ENCODE measurements around the gene EXPH5.
"Not testable (repeated sequence)": the region's sequence is repeated elsewhere in the genome, so short reads cannot be mapped to it uniquely, and the experiment has no call there.

The EXPH5 gene

GRCh38 chr11:108602818-108603217 lies 9.2 kb upstream of the EXPH5 start:
- not testable (repeated sequence) for H3K27me3 ChIP-seq (ENCODE audit: control insufficient read depth in 2 of 2, insufficient read depth in 2 of 2, low read length in 2 of 2); H3K9ac ChIP-seq (ENCODE audit: low read depth in 1 of 2, low read length in 2 of 2); H3K27ac ChIP-seq (ENCODE audit: low read depth in 2 of 2, low read length in 2 of 2); H3K36me3 ChIP-seq (ENCODE audit: control insufficient read depth in 2 of 2, insufficient read depth in 2 of 2, low read length in 2 of 2); H3K4me1 ChIP-seq (ENCODE audit: control insufficient read depth in 2 of 2, insufficient read depth in 2 of 2, low read length in 2 of 2); H3K9me3 ChIP-seq (ENCODE audit: control insufficient read depth in 2 of 2, low read length in 2 of 2); H3K4me3 ChIP-seq (ENCODE audit: low read length in 2 of 2)

- no peak overlapping the region for H3K4me3 ChIP-seq (ENCODE audit: low read length in 2 of 2)
- no peaks in the 10 kb centered on the region for H3K36me3 ChIP-seq (ENCODE audit: control insufficient read depth in 2 of 2, insufficient read depth in 2 of 2, low read length in 2 of 2)
- no peaks in the 10 kb centered on the region for H3K4me1 ChIP-seq (ENCODE audit: control insufficient read depth in 2 of 2, insufficient read depth in 2 of 2, low read length in 2 of 2)
- no peak overlapping the region for H3K9ac ChIP-seq (ENCODE audit: low read depth in 1 of 2, low read length in 2 of 2)
- no peaks in the 10 kb centered on the region for H3K9me3 ChIP-seq (ENCODE audit: control insufficient read depth in 2 of 2, low read length in 2 of 2)
- H3K27ac ChIP-seq (ENCODE audit: low read depth in 2 of 2, low read length in 2 of 2): no peak overlapping the region
- H3K27me3 ChIP-seq (ENCODE audit: control insufficient read depth in 2 of 2, insufficient read depth in 2 of 2, low read length in 2 of 2): no peaks in the 10 kb centered on the region
These were observed 7.6 kb upstream of the EXPH5 start for GRCh38 chr11:108601150-108601549.

DNA sequence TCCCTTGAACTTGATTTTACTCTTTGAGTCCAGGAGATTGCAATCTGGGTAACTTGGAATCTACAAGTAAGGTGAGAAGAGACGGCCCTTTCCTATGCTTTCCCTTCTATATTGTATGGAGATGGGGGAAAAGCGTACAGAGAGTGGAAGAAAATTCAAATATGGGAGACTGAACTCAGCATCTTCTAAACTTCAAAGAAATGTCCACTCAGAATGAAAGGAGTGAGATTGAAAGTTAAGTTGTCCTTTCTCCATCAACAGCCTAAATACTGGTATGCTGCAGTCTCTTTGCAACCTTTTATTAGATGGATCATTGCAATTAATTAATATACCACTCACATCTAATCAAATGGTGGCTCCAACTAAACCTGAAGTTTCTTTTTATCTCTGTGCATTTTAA lies 6.4 kb upstream of the EXPH5 start:
- Histone ChIP-seq H3K27ac (ENCODE audit: low read depth in 2 of 2, low read length in 2 of 2) (no peak overlapping the region), H3K9ac (ENCODE audit: low read depth in 1 of 2, low read length in 2 of 2) (no peak overlapping the region), H3K36me3 (ENCODE audit: control insufficient read depth in 2 of 2, insufficient read depth in 2 of 2, low read length in 2 of 2) (no peaks in the 10 kb centered on the region), H3K27me3 (ENCODE audit: control insufficient read depth in 2 of 2, insufficient read depth in 2 of 2, low read length in 2 of 2) (no peaks in the 10 kb centered on the region), H3K9me3 (ENCODE audit: control insufficient read depth in 2 of 2, low read length in 2 of 2) (no peaks in the 10 kb centered on the region), H3K4me1 (ENCODE audit: control insufficient read depth in 2 of 2, insufficient read depth in 2 of 2, low read length in 2 of 2) (no peaks in the 10 kb centered on the region), H3K4me3 (ENCODE audit: low read length in 2 of 2) (no peak overlapping the region)

- Histone ChIP-seq H3K4me1 (ENCODE audit: control insufficient read depth in 2 of 2, insufficient read depth in 2 of 2, low read length in 2 of 2) (peaks cover 0 to 5% of the 10 kb centered on the region in 2 donors), H3K9ac (ENCODE audit: low read depth in 1 of 2, low read length in 2 of 2) (no peak overlapping the region), H3K27me3 (ENCODE audit: control insufficient read depth in 2 of 2, insufficient read depth in 2 of 2, low read length in 2 of 2) (no peaks in the 10 kb centered on the region), H3K36me3 (ENCODE audit: control insufficient read depth in 2 of 2, insufficient read depth in 2 of 2, low read length in 2 of 2) (no peaks in the 10 kb centered on the region), H3K4me3 (ENCODE audit: low read length in 2 of 2) (no peak overlapping the region), H3K9me3 (ENCODE audit: control insufficient read depth in 2 of 2, low read length in 2 of 2) (no peaks in the 10 kb centered on the region), H3K27ac (ENCODE audit: low read depth in 2 of 2, low read length in 2 of 2) (no peak overlapping the region)
These were observed 4.3 kb upstream of the EXPH5 start for GRCh38 chr11:108597736-108598355.

- Histone ChIP-seq H3K27ac (ENCODE audit: low read depth in 2 of 2, low read length in 2 of 2) (no peak overlapping the region), H3K9me3 (ENCODE audit: control insufficient read depth in 2 of 2, low read length in 2 of 2) (no peaks in the 10 kb centered on the region), H3K9ac (ENCODE audit: low read depth in 1 of 2, low read length in 2 of 2) (no peak overlapping the region), H3K36me3 (ENCODE audit: control insufficient read depth in 2 of 2, insufficient read depth in 2 of 2, low read length in 2 of 2) (no peaks in the 10 kb centered on the region), H3K4me3 (ENCODE audit: low read length in 2 of 2) (no peak overlapping the region), H3K27me3 (ENCODE audit: control insufficient read depth in 2 of 2, insufficient read depth in 2 of 2, low read length in 2 of 2) (no peaks in the 10 kb centered on the region), H3K4me1 (ENCODE audit: control insufficient read depth in 2 of 2, insufficient read depth in 2 of 2, low read length in 2 of 2) (peaks cover 2 to 8% of the 10 kb centered on the region in 2 donors)
These were observed 3.1 kb upstream of the EXPH5 start for GRCh38 chr11:108596701-108597100.

- peak overlapping the region; percentile 89 to 92 for H3K4me3 ChIP-seq (ENCODE audit: low read length in 2 of 2)
These were observed 411 bp upstream of the EXPH5 start for GRCh38 chr11:108593923-108594434.

DNA sequence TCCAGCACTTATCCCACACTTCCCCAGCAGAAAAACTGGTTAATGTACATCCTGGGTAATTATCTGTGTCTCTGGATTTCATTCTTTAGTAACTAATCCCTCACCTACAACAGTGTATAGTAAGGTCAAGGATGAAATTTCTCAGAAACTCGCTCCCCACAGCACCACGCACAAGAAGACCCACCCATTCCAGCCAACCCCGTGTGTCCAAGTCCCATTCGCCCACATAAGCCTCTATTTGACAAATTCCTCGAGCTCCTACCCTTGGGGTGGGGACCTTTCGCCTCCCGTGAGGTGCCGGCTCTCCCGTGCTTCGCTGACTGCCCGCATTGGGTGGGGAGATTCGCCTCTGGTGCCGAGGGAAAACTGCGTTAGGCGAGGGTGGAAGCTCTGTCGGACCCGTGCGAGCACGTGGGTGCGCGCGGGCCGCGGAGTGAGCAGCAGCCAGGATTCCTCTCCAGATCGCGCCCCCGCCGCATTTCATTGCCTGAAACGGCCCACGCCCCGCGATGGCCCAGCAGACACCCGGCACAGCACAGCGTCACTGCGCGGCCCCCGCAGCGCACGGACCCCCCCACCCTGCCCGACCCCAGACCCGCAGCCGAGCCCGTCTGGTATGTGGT lies 866 bp downstream of the EXPH5 start:
- peak overlapping the region; percentile 91 to 92 for H3K27ac ChIP-seq (ENCODE audit: low read depth in 2 of 2, low read length in 2 of 2)
- no peaks in the 10 kb centered on the region for H3K36me3 ChIP-seq (ENCODE audit: control insufficient read depth in 2 of 2, insufficient read depth in 2 of 2, low read length in 2 of 2)
- no peaks in the 10 kb centered on the region for H3K9me3 ChIP-seq (ENCODE audit: control insufficient read depth in 2 of 2, low read length in 2 of 2)
- H3K4me1 ChIP-seq (ENCODE audit: control insufficient read depth in 2 of 2, insufficient read depth in 2 of 2, low read length in 2 of 2): peaks cover 12 to 17% of the 10 kb centered on the region in 2 donors
- peak overlapping the region; percentile 89 to 92 for H3K4me3 ChIP-seq (ENCODE audit: low read length in 2 of 2)
- no peaks in the 10 kb centered on the region for H3K27me3 ChIP-seq (ENCODE audit: control insufficient read depth in 2 of 2, insufficient read depth in 2 of 2, low read length in 2 of 2)
- H3K9ac ChIP-seq (ENCODE audit: low read depth in 1 of 2, low read length in 2 of 2): peak overlapping the region; percentile 91 to 94

More at GRCh38 chr11:108593923-108594434, 411 bp upstream of the EXPH5 start:
- Histone ChIP-seq H3K9me3 (ENCODE audit: control insufficient read depth in 2 of 2, low read length in 2 of 2) (no peaks in the 10 kb centered on the region), H3K27ac (ENCODE audit: low read depth in 2 of 2, low read length in 2 of 2) (peak overlapping the region; percentile 82 to 83), H3K4me1 (ENCODE audit: control insufficient read depth in 2 of 2, insufficient read depth in 2 of 2, low read length in 2 of 2) (peaks cover 12 to 17% of the 10 kb centered on the region in 2 donors), H3K36me3 (ENCODE audit: control insufficient read depth in 2 of 2, insufficient read depth in 2 of 2, low read length in 2 of 2) (no peaks in the 10 kb centered on the region), H3K27me3 (ENCODE audit: control insufficient read depth in 2 of 2, insufficient read depth in 2 of 2, low read length in 2 of 2) (no peaks in the 10 kb centered on the region), H3K9ac (ENCODE audit: low read depth in 1 of 2, low read length in 2 of 2) (peak overlapping the region in 1 of 2 donors; percentile 50)

DNA sequence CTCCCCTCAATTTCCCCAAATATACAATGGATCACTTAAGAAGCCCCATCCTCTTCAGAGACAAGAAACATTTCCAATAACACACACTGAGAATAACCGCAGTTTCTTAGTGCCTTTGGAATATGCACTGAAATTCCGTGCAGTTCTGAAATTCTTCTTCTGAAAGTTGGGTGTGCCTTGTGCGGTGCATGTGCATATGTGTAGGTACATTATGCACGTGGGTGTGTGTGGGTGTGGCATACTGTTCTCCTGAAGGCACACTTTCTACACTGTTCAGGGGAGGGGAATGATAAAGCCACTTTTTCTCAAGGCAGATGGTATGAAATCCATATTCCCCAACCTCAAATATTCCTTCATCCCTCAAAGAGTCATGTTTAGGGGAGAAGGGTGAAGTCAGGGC lies 1.7 kb downstream of the EXPH5 start:
- Histone ChIP-seq H3K27me3 (ENCODE audit: control insufficient read depth in 2 of 2, insufficient read depth in 2 of 2, low read length in 2 of 2) (no peaks in the 10 kb centered on the region), H3K4me3 (ENCODE audit: low read length in 2 of 2) (peak overlapping the region; percentile 89 to 92), H3K9ac (ENCODE audit: low read depth in 1 of 2, low read length in 2 of 2) (peak overlapping the region in 1 of 2 donors; percentile 91), H3K36me3 (ENCODE audit: control insufficient read depth in 2 of 2, insufficient read depth in 2 of 2, low read length in 2 of 2) (no peaks in the 10 kb centered on the region), H3K9me3 (ENCODE audit: control insufficient read depth in 2 of 2, low read length in 2 of 2) (no peaks in the 10 kb centered on the region), H3K4me1 (ENCODE audit: control insufficient read depth in 2 of 2, insufficient read depth in 2 of 2, low read length in 2 of 2) (peaks cover 12 to 22% of the 10 kb centered on the region in 2 donors), H3K27ac (ENCODE audit: low read depth in 2 of 2, low read length in 2 of 2) (peak overlapping the region in 1 of 2 donors; percentile 91)

DNA sequence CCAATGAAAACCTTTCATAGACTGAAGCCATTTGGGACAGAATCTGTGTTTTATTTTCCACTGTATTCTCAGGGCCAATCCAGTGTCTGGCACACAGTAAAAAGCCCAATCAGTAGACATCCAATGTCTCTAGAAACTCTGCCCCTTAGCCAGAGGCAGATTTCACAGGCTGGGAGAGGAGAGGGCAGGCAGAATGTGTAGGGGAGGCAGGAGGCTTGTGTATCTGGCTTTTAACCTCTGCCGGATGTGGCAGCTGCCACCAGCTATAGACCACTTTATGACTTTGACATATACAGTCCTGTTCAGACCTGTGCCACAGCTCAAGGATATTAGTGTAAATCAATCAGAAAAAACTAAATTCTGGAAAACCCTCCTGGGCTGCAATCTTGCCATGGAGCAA lies 4.4 kb downstream of the EXPH5 start:
- no peaks in the 10 kb centered on the region for H3K9me3 ChIP-seq (ENCODE audit: control insufficient read depth in 2 of 2, low read length in 2 of 2)
- H3K4me3 ChIP-seq (ENCODE audit: low read length in 2 of 2): no peak overlapping the region
- H3K27me3 ChIP-seq (ENCODE audit: control insufficient read depth in 2 of 2, insufficient read depth in 2 of 2, low read length in 2 of 2): no peaks in the 10 kb centered on the region
- H3K4me1 ChIP-seq (ENCODE audit: control insufficient read depth in 2 of 2, insufficient read depth in 2 of 2, low read length in 2 of 2): peaks cover 9 to 24% of the 10 kb centered on the region in 2 donors
- no peaks in the 10 kb centered on the region for H3K36me3 ChIP-seq (ENCODE audit: control insufficient read depth in 2 of 2, insufficient read depth in 2 of 2, low read length in 2 of 2)
- H3K9ac ChIP-seq (ENCODE audit: low read depth in 1 of 2, low read length in 2 of 2): peak overlapping the region in 1 of 2 donors; percentile 16
- peak overlapping the region in 1 of 2 donors; percentile 2 for H3K27ac ChIP-seq (ENCODE audit: low read depth in 2 of 2, low read length in 2 of 2)

DNA sequence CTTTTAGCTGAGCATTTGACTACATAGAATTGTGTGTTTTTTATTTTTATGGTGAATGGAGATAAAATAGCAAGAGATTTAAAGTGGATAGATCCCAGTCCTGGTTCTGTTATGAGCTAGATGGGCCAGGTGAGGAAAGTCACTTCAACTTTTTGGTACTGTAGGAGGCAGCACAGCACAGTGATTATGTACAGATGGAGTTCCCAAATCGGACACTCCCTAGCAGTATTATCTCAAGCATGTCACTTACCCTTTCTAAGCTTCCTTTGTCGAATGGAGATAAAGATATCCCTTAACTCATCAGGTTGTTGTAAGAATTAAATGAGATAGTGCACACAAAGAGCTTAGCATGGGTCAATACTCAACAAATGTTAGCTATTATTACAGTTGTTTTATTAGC lies 5.3 kb downstream of the EXPH5 start:
- H3K9me3 ChIP-seq (ENCODE audit: control insufficient read depth in 2 of 2, low read length in 2 of 2): no peaks in the 10 kb centered on the region
- peaks cover 7 to 24% of the 10 kb centered on the region in 2 donors for H3K4me1 ChIP-seq (ENCODE audit: control insufficient read depth in 2 of 2, insufficient read depth in 2 of 2, low read length in 2 of 2)
- H3K36me3 ChIP-seq (ENCODE audit: control insufficient read depth in 2 of 2, insufficient read depth in 2 of 2, low read length in 2 of 2): no peaks in the 10 kb centered on the region
- H3K27me3 ChIP-seq (ENCODE audit: control insufficient read depth in 2 of 2, insufficient read depth in 2 of 2, low read length in 2 of 2): no peaks in the 10 kb centered on the region
- H3K9ac ChIP-seq (ENCODE audit: low read depth in 1 of 2, low read length in 2 of 2): no peak overlapping the region
- H3K4me3 ChIP-seq (ENCODE audit: low read length in 2 of 2): no peak overlapping the region
- H3K27ac ChIP-seq (ENCODE audit: low read depth in 2 of 2, low read length in 2 of 2): no peak overlapping the region

Data from mucosa of rectum (tissue), 2 donors.